ENCODE measurements around the gene IDH3G.
"Not testable (repeated sequence)": the region's sequence is repeated elsewhere in the genome, so short reads cannot be mapped to it uniquely, and the experiment has no call there.

The IDH3G gene

GRCh38 chrX:153771415-153772315 lies 22.5 kb downstream of the IDH3G start:
- peak; percentile 12 for DNase-seq

DNA sequence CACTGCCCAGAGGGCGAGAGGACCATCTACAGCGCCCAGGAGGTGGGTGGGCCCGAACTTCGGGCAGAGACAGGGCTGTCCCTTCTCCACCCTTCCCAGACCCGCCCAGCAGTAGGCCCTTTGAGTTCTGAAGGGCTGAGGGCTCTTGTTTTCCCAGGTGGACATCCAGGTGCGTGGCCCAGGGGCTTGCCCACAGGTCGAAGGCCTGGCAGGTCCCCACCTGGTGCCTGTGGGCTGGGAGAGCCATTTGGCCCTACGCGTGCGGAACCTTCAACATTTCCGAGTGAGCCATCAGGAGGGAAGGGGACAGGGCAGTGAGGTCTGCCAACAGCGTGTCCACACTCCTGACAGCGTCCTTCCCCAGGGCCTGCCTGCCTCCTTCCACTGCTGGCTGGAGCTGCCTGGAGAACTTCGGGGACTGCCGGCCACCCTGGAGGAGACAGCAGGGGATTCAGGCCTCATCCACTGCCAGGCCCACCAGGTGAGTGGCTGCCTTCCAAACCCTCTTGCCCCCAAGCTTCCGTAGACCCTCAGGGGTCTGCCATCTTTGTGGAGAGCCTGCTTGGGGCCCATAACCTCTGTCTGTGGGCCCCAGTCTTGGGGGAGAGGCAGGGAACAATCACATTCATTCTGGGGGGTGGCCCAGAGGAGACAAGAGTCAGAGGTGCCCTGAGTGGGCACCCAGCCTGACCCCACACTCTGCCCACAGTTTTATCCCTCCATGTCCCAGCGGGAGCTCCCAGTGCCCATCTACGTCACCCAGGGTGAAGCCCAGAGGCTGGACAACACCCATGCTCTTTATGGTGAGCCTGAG lies 23.4 kb downstream of the IDH3G start:
- peak; percentile 12 for DNase-seq

DNA sequence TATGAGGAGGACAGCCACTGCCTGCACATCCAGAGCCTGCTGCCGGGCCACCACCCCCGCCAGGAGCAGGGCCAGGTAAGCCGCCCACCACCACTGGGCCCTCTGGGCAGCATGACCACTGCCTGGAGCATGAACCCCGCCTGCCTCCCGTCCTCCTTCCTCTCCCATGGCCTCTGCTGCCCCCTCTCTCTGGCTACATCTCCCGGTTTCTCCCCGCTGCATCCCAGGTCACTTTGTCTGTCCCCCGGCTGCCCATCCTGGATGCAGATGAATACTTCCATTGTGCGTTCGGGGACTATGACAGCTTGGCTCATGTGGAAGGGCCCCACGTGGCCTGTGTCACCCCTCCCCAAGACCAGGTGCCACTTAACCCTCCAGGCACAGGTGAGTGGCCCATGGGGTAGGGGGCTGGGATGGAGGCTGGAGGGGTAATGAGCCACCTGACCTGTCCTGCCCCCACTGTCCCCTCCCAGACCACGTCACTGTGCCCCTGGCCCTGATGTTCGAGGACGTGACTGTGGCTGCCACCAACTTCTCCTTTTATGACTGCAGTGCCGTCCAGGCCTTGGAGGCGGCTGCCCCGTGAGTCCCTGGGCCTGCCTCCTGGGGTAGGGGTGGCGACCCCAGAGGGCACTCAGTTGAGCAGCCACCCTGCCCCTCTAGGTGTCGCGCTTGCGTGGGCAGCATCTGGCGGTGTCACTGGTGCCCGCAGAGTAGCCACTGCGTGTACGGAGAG lies 24.1 kb downstream of the IDH3G start:
- DNase-seq: peak; percentile 14

DNA sequence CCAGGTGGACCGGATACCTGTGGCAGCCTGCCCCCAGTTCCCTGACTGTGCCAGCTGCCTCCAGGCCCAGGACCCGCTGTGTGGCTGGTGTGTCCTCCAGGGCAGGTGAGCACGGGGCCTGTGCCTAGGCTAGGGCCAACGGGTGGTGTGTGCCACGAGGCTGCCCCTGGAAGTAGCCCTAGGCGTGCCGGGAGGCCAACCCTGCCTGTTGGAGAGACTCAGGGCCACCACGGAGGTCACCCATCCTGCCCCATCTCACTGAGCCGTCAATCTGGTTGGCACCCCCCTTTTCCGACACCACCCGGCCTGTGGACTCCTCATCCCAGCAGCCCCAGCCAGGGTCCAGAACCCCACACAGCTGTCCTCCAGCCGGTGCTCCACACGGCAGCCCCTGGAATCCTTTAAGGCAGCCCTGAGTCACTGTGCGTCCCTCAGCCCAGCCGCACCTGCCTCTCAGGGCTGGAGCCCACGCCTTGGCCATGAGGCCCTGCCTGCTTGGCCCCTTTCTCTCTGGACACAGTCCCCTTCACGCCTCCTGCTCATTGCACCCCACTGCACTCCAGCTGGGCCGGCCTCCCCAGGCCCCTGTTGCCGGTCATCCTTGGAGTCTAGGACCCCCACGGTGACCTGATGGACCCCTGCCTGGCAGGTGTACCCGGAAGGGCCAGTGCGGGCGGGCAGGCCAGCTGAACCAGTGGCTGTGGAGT lies 24.9 kb downstream of the IDH3G start:
- DNase-seq: peak; percentile 9

DNA sequence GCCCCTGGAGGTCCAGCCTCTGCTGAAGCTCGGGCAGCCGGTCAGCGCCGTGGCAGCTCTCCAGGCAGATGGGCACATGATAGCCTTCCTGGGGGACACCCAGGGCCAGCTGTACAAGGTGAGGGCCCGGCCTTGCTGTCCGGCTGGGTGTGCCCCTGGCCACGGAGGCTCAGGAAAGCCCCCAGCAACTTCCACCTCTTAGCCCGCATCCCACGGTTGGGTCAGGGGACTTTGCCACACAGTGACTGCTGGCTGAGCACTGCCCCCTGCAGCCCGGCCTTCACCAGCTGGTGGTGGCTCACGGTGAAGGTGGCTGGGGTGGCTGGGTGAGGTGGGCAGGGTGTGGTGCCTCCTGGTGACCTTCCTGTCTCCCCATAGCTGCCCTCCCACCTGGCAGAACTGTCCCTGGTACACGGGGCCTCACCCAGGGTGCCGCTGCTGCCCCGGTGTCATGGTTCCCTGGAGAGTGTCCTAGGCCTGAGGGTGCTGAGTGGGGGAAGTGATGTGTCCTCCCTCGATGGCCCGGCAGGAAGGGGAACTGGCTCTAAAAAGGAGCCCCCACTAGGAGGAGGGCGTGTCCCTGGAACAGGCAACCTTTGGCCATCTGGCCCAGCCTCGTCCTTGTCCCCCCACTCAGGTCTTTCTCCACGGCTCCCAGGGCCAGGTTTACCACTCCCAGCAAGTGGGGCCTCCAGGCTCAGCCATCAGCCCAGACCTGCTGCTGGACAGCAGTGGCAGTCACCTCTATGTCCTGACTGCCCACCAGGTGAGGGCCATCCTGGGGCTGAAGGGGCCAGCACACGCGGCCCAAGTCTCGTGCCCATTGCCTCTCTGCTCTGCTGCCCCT lies 25.6 kb downstream of the IDH3G start:
- peak; percentile 16 for DNase-seq

- peak; percentile 10 for DNase-seq
Observed at GRCh38 chrX:153767674-153768055, 26.5 kb downstream of the IDH3G start.

- peak; percentile 13 for DNase-seq
Observed at GRCh38 chrX:153766871-153767673, 27.1 kb downstream of the IDH3G start.

DNA sequence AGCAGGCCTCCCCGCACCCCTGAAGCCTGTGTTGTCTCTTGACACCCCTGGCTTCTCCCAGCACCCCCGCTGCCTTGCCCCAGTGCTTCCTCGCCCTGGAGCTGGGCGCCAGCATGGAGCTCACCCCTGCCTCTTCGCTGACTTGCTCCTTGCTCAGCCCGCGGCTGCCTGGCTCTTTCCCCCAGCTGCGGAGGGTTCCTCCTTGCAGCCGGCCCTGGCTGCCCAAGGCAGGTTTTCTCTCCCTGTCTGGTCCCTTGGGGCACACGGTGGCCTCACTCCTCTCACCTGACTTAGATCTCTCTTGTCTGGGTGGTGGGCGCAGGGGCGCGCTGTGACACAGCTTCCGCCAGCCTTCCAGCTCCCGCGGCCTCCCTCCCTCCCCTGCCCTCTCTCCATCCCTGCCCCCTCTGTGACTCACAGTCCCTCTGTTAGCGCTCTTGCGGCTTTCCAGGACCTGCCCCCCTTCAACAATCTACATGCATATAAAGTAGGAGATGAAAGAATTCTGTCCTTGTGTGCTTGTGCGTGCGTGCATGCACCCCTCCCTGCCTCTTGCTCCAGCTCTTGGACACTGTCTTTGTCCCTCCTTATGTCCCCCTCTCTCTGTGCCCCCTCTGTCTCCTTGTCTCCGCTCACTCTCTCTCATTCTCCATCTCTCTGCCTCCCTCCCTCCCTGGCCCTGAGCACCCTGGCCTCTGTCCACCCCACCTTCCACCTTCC lies 27.9 kb downstream of the IDH3G start:
- DNase-seq: peak; percentile 14

DNA sequence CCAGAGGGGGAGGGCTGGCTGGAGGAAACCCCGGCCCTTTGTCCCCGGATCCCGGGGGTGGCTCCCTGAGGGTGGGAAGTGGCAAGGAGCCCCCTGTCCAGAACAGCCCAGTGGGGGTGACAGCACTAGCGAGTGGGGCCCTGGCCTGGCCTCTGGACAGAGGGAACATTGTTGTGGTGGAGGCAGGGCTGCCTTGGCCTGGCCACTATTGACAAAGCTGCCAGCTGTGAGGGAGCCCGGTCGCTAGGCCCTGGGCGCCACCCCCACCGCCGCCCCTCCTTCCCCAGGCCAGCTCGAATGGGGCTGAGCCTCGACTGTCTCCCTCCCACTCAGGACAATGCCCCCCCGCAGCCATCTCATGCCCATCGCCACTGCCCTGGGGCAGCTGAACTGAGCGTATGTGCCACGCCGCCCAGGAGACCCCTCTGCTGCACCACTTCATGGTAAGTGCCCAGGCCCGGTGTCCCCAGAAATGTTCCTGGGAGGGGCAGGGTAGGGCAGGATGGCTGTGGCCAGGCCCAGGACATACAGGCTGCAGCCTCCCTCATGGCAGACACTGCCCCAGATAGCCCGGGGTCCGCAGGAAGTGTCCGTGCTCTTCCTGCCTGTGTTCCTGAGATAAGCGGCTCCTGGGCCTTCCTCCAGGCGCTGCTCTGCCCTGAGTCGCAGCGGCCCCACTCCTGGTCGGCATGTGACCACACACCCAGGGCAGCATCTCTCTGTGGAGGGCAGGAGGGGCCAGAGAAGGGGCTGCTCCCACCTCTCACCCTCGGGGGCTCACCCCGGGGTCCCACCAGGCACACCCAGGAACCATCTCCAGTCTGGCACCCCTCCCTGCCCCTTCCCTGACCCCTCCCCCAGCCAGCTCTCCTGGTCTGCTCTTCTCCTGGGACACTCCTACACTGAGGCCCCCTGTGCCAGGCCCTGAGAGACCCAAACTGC lies 28.8 kb downstream of the IDH3G start:
- peak; percentile 16 for DNase-seq

DNA sequence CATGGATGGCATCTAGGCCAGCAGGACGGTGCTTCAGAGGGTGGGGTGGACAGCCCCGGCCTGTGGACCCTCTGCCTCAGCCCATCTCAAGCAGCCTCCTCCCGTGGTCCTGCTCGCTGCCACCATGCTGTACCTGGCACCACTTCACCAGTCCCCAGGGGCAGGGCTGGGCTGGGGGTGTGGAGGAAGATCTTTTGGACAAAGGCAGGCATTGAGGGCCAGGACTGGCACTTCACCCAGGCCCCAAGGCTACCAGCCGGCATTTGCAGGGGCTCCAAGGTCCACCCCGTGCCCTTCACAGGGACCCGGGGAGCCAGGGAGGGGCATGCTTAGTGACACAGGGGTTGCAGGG lies 29.4 kb downstream of the IDH3G start:
- no peak for DNase-seq

DNA sequence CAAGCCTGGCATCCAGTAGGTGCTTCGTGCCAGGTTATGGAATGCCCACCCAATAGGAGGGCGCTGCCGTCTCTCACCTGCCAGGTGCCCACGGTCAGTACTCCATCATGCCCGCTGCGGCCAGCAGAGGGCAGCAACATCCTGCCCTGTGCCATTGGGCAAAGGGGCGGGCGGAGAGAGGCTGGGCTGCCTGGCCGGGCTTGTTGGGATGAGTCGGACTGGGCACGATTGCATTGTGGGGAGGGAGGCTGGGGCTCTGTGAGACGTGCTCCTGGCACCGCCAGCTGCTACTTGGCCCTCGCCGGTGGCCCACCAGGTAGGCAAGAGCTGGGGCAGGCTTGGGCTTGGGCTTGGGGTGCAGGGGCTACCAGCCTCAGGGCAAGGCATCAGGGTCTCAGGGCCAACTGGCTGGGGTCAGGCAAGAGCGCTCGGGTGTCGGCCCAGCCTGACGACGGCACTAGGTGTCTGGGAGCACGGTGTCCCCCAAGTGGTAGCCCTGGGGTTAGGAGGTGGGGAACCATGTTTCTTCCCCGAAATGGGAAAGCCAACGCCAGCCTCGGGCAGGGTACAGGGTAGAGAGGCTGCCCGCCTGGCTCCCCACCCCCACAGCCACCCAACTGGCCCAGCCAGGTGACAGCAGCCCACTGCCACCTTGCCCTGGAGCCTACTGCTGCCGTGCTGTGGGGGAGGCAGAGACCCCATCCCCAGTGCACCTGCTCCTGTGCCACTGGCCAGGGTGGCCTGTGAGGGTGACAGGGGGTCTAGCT lies 30.0 kb downstream of the IDH3G start, which contains the start of gene PLXNB3:
TSS of gene PLXNB3 (plus strand) at position 261 of the 767 bp plus-strand sequence. CDS start 1,287 bp downstream, outside the sequence.
- DNase-seq: peak; percentile 74

DNA sequence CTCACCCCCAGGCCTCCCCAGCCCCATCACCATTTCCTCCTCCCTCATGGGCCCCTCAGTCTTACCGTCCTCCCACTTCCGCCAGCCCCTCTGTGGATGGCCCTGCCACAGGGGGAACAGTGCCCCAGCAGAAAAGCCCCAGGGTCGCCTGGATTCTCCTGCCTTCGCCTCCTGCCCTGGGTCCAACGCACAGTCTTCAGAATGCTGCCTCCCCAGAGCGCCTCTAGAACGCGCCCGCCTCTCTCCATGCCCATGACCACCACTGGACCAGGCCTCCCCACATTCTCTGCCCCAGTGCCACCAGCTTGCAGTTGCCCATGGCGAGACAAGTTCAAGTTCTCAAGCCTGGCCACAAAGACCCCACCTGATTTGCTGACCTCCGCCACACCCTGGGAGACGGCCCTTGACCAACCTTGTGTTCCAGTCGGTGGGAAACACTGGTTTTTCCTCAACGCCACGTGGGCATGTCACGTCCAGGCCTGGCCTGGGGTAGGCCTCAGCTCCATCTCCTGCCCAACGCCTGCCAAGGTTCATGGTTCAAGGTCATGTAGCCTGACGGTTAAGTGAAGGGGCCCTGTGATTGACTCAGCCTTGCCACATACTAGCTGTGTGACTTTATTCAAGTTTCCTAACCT lies 30.8 kb downstream of the IDH3G start:
- DNase-seq: peak; percentile 13

- DNase-seq: peak; percentile 12
Observed at GRCh38 chrX:153762626-153763173, 31.5 kb downstream of the IDH3G start.

DNA sequence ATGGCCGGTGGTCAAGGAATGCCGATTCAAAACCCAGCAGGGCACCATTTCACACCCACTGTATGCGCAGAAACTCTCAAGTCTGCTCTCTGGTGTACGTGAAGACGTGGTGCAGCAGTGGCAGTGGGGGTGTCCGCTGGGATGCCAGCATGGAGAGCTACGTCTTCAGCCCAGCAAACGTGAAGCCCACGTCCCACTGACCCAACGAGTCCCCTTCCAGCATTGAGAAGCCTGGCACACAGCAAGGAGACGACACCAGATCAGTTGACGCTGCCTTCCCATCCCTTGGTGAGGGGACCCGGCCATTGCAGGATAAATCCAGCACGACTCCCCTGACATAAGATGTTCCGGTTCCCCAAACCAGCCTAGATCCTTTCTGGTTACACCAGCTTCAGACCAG lies 32.3 kb downstream of the IDH3G start:
- DNase-seq: peak; percentile 9

DNA sequence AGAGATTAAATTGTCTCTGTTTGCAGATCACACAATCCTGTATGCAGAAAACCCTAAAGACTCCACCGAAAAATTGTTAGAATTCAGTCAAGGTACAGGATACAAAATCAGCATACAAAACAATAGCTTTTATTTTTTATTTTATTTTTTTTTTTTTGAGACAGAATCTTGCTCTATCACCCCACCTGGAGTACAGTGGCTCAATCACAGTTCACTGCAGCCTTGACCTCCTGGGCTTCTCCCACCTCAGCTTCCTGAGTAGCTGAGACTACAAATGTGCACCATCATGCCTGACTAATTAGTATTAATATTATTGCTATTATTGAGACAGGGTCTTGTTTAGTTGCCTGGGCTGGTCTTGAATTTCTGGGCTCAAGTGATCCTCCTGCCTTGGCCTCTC lies 39.0 kb downstream of the IDH3G start:
- no peak for DNase-seq

DNA sequence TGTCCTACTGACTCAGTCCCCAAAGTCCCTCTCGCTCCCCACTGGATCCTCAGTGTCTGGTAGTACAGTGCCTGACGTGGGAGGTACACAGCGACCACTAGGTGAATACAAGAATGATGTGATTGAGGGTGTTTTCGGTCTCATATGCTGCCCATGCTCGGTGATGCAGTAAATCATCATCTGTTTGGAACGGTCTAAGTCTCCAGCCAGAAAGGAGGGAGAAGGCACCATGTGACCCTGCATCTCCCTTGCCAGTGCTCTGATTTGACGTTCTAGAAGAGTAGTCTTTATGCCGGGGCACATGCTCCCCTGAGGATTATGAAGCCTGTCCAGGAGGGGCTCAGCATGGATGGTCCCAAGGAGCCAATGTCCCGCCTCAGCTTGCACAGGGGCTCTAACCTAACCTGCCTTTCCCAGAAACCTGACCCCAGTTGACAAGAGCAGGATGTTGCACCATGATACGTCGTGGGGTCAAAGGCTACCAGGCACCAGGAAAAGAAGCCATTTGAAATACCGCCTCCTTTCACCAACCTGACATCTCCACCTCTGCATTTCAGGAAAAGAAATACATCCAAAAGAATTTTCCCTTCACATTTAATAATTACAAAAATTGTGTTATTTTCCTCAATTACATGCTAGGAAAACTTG lies 43.9 kb downstream of the IDH3G start:
- peak; percentile 11 for DNase-seq

- DNase-seq: not testable (repeated sequence)
Observed at GRCh38 chrX:153749017-153749416, 45.2 kb downstream of the IDH3G start.

Measured in CD4-positive, alpha-beta T cell treated with Interleukin-15 for 1 hour (primary cell).